ENCODE data around the gene EEF1AKMT1.
"Not testable (repeated sequence)": the region's sequence is repeated elsewhere in the genome, so short reads cannot be mapped to it uniquely, and the experiment has no call there.

The EEF1AKMT1 gene

DNA sequence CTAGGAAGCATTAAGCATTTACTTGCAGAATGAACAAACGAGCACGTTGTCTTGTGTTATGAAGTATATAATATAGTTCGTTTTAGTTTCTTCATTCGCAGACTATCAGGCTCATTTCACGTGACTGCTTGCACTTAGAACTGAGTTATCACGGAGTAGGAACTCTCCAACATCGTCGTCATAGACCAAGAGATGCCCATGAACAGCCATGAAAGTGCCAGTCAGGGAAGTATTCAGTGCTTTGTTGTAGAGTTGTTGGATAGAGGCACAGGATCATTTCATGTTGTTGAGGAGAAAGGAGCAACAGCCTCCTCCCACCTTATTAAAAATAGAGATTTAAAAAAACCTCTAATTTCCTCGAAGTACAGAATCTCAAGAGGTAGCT, 71.2 kb downstream of the EEF1AKMT1 start:
- DNase-seq (ENCODE audit: insufficient read length, low spot score), result no peak

DNA sequence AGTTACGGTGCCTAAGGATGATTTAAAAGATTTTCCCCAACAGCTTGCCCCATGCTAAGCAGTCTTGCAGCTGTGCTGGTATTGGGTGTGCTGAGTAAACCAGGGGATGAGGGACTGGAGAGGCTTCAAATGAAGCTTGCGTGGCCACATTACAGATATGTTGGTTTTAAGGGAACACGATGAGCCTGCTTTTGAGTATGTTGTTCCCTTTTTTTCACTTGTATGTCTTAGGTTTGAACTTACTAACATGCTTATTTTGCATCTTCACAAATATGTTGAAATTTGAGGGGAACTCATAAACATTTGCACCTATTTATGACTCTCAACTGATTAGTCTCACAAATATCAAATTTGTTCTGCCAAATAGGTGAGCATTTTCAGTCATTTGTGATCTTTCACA, 72.3 kb downstream of the EEF1AKMT1 start:
- DNase-seq (ENCODE audit: insufficient read length, low spot score), result no peak
- FAIRE-seq, result no peak

More for the DNA sequence above, 71.2 kb downstream of the EEF1AKMT1 start:
- FAIRE-seq, result peak; percentile 37

DNA sequence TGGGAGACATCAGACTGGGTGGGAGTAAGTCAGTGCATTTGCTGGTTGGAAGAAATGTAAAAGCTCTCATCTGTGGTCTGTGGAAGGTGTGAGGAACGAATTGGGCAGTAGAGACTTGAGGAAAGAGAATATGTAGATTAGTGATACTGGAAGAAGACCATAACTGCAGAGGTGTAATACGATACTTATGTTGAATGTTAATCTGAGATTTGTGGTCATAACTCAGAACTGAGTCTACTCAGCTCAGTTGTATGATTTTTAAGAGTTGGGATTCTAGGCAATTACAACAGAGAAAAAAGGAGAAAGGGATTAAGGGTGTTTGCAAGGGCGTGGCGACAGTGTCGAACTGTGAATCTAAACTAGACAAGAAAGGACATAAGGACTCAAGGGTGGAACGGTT, 73.5 kb downstream of the EEF1AKMT1 start:
- FAIRE-seq, result no peak

DNA sequence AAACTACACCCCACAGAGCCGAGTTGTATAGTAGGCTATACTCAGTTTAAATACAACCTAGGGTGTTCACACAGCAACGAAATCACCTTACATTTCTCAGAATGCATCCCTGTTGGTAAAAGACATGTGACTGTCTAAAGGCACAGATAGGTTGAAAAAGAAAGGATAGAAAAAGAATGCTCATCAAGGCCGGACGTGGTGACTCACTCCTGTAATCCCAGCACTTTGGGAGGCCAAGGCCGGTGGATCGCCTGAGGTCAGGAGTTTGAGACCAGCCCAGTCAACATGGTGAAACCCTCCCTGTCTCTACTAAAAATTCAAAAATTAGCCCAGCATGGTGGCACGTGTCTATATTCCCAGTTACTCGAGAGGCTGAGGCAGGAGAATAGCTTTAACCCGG, 74.0 kb downstream of the EEF1AKMT1 start:
- FAIRE-seq (no peak), DNase-seq (ENCODE audit: insufficient read length, low spot score) (no peak)

More for the DNA sequence above, 73.5 kb downstream of the EEF1AKMT1 start:
- DNase-seq (ENCODE audit: insufficient read length, low spot score), result no peak

DNA sequence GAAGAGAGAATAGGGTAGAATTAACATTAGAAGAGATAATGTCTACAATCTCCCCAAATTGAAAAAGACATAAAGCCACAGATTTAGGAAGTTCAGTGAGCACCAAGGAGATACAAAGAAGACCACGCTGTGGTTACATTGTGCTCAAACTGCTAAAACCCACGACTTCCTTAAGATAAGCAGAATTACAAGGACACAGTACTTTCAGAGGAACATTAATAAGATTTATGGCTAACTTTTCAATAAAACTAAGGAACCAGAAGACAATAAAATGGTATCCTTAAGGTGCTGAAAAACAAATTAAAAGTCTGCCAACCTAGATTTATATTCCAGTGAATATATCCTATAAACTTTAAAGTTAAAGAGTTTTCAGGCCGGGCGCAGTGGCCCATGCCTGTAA, 77.7 kb downstream of the EEF1AKMT1 start:
- DNase-seq (ENCODE audit: insufficient read length, low spot score) (no peak), FAIRE-seq (no peak)

DNA sequence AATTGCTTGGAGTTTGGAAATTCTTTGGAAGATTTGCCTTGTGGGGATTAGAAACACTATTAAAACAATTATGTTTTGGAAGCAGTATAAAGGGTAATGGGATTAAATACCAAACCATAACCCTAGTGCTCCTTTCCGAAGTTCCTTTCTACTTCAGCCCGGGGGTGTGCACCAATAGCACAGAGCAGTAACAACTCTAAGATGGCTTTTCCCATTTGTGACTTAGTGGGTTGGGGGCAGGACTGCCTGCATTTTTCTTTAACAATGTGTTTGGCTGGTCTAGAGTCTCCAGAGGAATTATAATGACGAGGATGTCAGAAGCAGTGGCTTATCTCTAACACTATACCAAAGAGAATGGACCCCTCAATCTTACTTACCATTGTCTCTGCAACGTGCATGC, 82.1 kb downstream of the EEF1AKMT1 start:
- FAIRE-seq, result no peak

DNA sequence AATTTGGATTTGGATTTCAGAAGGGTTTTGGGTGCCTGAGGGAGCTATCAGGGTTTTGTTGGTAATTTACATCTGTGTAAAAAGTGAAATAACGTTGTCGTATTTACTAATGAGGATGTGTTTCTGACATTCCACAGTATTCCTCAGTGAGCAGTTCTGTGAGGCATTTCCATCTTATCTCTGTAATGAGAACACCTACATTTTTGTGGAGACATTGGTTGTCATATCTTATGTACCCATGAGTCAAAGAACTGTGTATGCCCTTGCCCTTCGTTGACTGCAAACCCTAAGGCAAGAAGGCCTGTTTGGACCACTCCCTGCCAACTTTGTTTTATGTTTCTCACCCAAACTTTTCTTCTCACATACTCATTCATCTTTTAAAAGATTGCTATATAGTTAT, 84.5 kb downstream of the EEF1AKMT1 start:
- FAIRE-seq, result no peak

More for the DNA sequence above, 82.1 kb downstream of the EEF1AKMT1 start:
- no peak for DNase-seq (ENCODE audit: insufficient read length, low spot score)

DNA sequence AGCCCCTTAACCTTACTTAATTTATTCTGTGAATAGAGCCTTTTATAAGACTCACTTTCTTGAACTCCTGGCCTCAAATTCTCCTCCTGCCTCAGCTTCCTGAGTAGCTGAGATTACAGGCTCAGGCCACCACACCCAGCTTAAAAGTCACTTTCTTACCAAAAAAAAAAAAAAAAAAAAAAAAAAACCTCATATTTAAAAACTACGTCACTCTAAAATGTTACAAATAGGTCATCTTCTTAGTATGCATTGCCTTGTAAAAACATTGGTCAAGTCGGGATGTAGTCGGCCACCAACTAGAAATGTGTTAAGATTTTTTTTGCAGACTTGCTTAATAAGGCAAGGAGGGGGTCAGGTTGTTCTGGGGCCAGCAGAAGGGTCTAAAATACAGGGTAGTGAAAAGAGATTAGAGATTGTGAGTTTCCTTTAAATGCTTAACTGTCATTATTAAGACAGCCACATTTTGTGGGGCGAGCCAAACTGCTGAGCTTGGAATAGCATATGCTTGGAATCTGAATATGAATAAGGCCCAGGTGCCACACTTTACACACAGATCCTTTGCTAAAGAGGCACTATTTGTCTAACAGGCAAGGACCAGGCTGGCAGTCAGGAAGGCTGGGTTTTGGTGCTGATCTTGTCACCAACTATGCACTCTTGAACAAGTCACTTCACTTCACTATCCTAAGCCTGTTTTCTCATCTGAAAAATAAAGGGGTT, 86.7 kb downstream of the EEF1AKMT1 start:
- FAIRE-seq, result no peak

More for the DNA sequence above, 84.5 kb downstream of the EEF1AKMT1 start:
- DNase-seq (ENCODE audit: insufficient read length, low spot score), result no peak

DNA sequence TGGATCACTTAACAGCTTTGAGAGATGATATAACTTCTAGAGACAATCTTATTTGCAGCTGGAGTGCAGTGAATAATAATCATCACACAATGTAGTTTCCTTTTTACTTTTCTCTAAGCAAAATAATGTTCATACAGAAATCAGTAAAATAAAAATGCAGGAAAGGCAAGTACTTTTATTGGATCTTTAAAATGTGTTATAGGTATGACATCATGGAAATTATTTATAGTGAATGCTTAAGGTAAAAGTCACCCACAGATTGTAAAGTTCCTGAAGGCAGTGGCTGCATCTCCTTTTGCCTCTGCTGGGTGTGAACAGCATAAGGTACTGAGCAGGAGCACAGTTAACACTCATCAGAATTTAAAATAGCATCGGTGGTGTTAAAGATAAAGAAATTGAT, 87.6 kb downstream of the EEF1AKMT1 start:
- DNase-seq (ENCODE audit: insufficient read length, low spot score) (no peak), FAIRE-seq (no peak)

More for the DNA sequence above, 86.7 kb downstream of the EEF1AKMT1 start:
- DNase-seq (ENCODE audit: insufficient read length, low spot score), result no peak

DNA sequence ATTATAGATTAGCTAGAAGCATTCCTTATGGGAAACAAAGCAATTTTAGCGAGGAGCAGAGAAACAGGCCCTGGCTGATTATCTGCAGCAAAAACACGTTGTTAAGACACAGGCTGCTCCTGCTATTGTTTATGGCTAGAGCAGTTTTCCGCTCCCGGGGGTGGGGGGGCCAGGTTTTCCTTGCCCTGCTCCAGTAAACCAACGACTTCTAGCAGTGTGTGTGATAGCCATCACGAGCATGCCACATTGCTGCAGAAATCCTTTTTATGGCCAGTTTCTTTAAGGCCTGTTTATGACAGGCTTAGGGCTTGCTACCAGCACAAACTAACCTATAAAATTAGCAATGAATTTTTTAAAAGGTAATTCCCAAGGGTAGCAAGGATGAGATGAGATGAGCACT, 88.7 kb downstream of the EEF1AKMT1 start:
- DNase-seq (ENCODE audit: insufficient read length, low spot score) (no peak), FAIRE-seq (no peak)

DNA sequence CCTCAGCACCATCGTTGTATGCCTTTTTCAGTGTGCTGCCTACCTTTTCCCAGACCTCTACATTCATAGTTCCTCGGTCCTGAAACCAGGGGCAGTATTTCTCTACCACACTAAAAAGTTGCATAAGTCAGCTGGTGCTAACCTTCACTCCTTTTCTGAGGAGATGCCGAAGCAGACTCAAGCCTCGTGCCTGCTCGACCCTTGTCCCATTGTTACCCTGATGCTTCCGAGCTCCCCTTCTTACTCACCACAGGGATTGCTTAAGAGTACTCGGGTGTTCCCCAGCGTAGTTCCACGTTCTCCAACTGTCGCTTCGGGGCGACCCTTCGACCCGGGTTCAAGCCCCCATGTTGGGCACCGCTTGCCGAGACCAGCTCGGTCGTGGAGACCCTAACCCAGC, 89.2 kb downstream of the EEF1AKMT1 start:
- no peak for FAIRE-seq
- no peak for DNase-seq (ENCODE audit: insufficient read length, low spot score)

DNA sequence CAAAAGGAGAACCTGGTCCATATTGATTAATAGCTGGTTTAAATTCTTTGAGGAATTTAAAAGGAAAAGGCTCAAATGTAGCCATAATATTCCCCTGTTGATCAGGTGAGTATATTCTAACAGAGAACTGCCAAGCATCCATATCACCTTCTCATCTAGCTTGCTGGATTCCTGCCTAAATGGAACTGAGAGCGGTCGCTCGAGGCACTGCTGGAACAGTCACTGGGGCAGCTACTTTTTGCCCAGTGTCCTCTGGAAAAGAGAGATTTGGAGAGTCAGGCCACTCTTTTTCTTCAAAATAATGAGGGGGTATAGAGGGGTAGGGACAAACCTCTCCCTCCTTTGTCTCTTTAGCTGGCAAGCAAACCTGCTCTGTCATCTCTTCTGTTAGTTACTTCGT, 89.7 kb downstream of the EEF1AKMT1 start:
- DNase-seq (ENCODE audit: insufficient read length, low spot score), result no peak
- no peak for FAIRE-seq

DNA sequence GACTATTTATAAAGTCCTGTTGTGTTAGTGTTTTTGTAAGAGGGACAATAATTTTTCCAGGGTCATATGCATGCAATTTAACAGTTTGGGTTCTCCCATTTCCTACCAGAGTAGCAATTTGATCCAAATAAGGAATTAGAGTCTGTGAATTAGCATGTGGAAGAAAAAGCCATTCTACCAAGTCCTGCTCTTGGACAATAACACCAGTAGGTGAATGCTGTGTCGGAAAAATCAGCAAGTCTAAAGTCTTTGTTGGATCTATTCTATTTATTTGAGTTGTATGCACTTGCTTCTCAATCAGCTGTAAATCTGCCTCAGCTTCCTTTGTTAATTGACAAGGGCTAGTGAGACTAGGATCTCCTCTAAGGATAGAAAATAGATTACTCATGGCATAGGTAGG, 91.7 kb downstream of the EEF1AKMT1 start:
- DNase-seq (ENCODE audit: insufficient read length, low spot score) (no peak), FAIRE-seq (no peak)

DNA sequence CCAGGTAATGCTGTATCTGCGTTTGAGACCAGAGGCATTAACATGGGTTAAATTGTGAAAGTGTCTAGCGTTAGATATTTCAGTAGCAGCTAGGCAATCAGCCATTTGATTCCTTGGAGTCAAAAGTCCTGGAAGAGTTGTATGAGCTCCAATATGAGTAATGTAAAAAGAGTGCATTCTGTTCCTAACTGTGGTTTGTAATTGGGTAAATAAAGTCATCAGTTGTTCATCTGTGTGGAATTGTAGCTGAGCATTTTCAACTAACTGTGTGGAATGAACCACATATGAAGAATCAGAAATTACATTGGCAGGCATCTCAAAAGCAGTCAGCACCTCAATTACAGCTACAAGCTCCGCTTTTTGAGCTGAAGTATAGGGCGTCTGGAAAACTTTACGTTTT, 92.3 kb downstream of the EEF1AKMT1 start:
- DNase-seq (ENCODE audit: insufficient read length, low spot score); FAIRE-seq: not testable (repeated sequence)

DNA sequence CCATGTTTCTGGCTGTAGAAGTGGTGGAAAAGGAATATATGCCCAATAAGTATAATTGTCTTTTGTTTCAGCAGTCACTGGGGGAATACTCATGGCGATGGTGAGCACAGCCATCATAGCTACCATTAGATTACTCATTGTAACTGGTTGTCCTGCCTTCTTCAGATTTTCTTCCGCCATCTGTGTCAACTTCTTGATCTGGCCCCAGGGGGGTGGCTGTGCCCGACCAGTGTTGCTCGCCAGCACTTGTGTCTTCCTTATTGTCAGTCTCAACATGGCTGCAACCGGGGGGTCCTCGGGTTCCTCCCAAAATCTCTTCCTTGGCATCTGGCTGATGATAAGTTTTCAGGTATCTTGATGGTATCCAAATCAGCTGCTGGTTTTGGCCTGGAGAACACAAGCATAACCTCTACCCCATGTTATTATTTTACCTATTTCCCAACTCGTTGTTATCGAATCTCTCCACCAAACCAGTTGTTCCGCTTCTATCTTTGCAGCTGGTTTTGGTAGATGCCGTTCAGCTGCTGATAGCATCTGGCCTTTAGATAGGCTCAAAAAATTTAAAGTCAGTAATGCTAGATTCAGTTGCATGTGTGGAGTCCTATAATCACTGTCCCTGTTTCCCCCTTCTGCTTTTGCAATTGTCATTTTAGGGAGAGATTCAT, 93.2 kb downstream of the EEF1AKMT1 start:
- DNase-seq (ENCODE audit: insufficient read length, low spot score) (no peak), FAIRE-seq (no peak)

DNA sequence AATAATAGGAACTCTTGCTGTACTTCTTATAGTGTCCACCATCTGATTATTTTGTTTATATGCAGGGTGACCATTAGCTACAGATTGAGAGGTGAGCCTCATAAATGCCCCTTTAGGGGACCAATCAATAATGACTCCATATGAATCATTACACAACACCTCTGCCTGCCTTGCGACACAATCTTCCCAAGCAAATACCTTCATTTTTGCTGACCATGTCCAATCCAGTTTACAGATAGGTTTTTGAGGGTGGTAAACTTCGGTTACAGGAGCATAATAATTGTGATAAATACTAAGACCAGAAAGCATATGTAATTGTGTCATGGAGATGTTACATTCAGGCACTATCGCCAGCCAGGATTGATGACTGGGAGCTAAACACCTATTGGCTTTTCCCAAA, 93.9 kb downstream of the EEF1AKMT1 start:
- FAIRE-seq (no peak), DNase-seq (ENCODE audit: insufficient read length, low spot score) (no peak)

Data from GM19239 (cell line).